HEK293 (cell line): Measurements from ENCODE around the gene POLR1G.

ENCODE experiments used
- CTCF ChIA-PET: fragments of 350-600 bp; formaldehyde crosslinking; extraction: SDS; loops from one replicate; lab custom pipeline; 2021; ENCODE audit warnings: antibody characterized with exemption; lab: Yijun Ruan, JAX
- POLR2A ChIA-PET: fragments of 300-600 bp; formaldehyde crosslinking; extraction: SDS; loops from one replicate; lab custom pipeline; 2020; ENCODE audit warnings: antibody characterized with exemption, inconsistent platforms; lab: Yijun Ruan, JAX
- H3K27ac ChIP-seq: fragments of 200-500 bp; sonication (Bioruptor generic); 2 replicates; pipeline ENCODE4 v1.5.1; 2014; ENCODE audit warnings: low read depth, low read length, control low read depth, inconsistent platforms; ENCODE audit errors: extremely low read depth
- H3K36me3 ChIP-seq, 2 experiments: fragments of 200-500 bp in 1 of 2; sonication (Bioruptor generic) in 1 of 2; 1 replicate in 1 of 2; 2 replicates in 1 of 2; pipeline ENCODE4 v1.5.1; 2014 to 2017; ENCODE audit warnings: inconsistent platforms in 2 of 2, low read length in 2 of 2; ENCODE audit not compliant: control insufficient read depth in 2 of 2, insufficient read depth in 1 of 2
- H3K4me1 ChIP-seq: fragments of 200-500 bp; sonication (Bioruptor generic); 2 replicates; pipeline ENCODE4 v1.5.1; 2014; ENCODE audit warnings: mild to moderate bottlenecking, low read length, inconsistent platforms; ENCODE audit not compliant: control insufficient read depth, insufficient read depth
- H3K4me3 ChIP-seq: 2 replicates; pipeline ENCODE4 v1.5.1; 2011; ENCODE audit warnings: low read depth, mild to moderate bottlenecking, control low read depth, low read length, moderate library complexity
- H3K9me3 ChIP-seq: fragments of 200-500 bp; sonication (Bioruptor generic); 2 replicates; pipeline ENCODE4 v1.5.1; 2014; ENCODE audit warnings: low read depth, low read length, inconsistent platforms; ENCODE audit not compliant: control insufficient read depth, insufficient read depth
- GLIS1 ChIP-seq: fragments of 450-650 bp; formaldehyde crosslinking; IDR thresholded peaks from 2 replicates; pipeline ENCODE4 v1.5.1; 2016; ENCODE audit warnings: missing biosample characterization, missing genetic modification characterization
- KLF1 ChIP-seq: fragments of 450-650 bp; formaldehyde crosslinking; IDR thresholded peaks from 2 replicates; pipeline ENCODE4 v1.5.1; 2016; ENCODE audit warnings: missing biosample characterization, missing genetic modification characterization
- KLF8 ChIP-seq: fragments of 450-650 bp; formaldehyde crosslinking; IDR thresholded peaks from 2 replicates; pipeline ENCODE4 v1.5.1; 2016; ENCODE audit warnings: missing biosample characterization, missing genetic modification characterization
- PBX3 ChIP-seq: sonication (generic); formaldehyde crosslinking; IDR thresholded peaks from 2 replicates; pipeline ENCODE4 v1.8.1; 2022; ENCODE audit warnings: mild to moderate bottlenecking, moderate library complexity, missing genetic modification reagents
- PRDM1 ChIP-seq: fragments of 450-650 bp; formaldehyde crosslinking; IDR thresholded peaks from 2 replicates; pipeline ENCODE4; 2016; ENCODE audit warnings: missing biosample characterization, missing genetic modification characterization
- PRDM6 ChIP-seq: fragments of 450-650 bp; formaldehyde crosslinking; IDR thresholded peaks from 2 replicates; pipeline ENCODE4 v1.5.1; 2017; ENCODE audit warnings: missing biosample characterization, missing genetic modification characterization
- SP2 ChIP-seq: fragments of 450-650 bp; formaldehyde crosslinking; IDR thresholded peaks from 2 replicates; pipeline ENCODE4 v1.5.1; 2016; ENCODE audit warnings: missing biosample characterization, missing genetic modification characterization
- SP3 ChIP-seq: fragments of 450-650 bp; formaldehyde crosslinking; IDR thresholded peaks from 2 replicates; pipeline ENCODE4 v1.5.1; 2016; ENCODE audit warnings: missing biosample characterization, missing genetic modification characterization
- TSHZ1 ChIP-seq: fragments of 450-650 bp; formaldehyde crosslinking; IDR thresholded peaks from 2 replicates; pipeline ENCODE4 v1.5.1; 2016; ENCODE audit warnings: missing biosample characterization, missing genetic modification characterization, borderline replicate concordance
- WT1 ChIP-seq: fragments of 450-650 bp; formaldehyde crosslinking; IDR thresholded peaks from 2 replicates; pipeline ENCODE4 v1.5.1; 2016; ENCODE audit warnings: missing biosample characterization, missing genetic modification characterization
- ZBTB21 ChIP-seq: fragments of 450-650 bp; formaldehyde crosslinking; IDR thresholded peaks from 2 replicates; pipeline ENCODE4 v1.5.1; 2017; ENCODE audit warnings: missing biosample characterization, missing genetic modification characterization
- ZBTB8A ChIP-seq: fragments of 450-650 bp; formaldehyde crosslinking; IDR thresholded peaks from 2 replicates; pipeline ENCODE4 v1.5.1; 2016; ENCODE audit warnings: missing biosample characterization, missing genetic modification characterization
- ZEB2 ChIP-seq: fragments of 450-650 bp; formaldehyde crosslinking; IDR thresholded peaks from 2 replicates; pipeline ENCODE4 v1.5.1; 2016; ENCODE audit warnings: missing biosample characterization, missing genetic modification characterization
- ZNF2 ChIP-seq: fragments of 450-650 bp; formaldehyde crosslinking; IDR thresholded peaks from 2 replicates; pipeline ENCODE4 v1.5.1; 2016; ENCODE audit warnings: missing biosample characterization, missing genetic modification characterization
- ZNF335 ChIP-seq: fragments of 450-650 bp; formaldehyde crosslinking; conservative IDR thresholded peaks from 2 replicates; pipeline ENCODE4 v1.5.1; 2016; ENCODE audit warnings: missing biosample characterization, missing genetic modification characterization
- ZNF580 ChIP-seq: fragments of 450-650 bp; formaldehyde crosslinking; IDR thresholded peaks from 2 replicates; pipeline ENCODE4 v1.5.1; 2016; ENCODE audit warnings: missing biosample characterization, missing genetic modification characterization
- ZNF585B ChIP-seq: fragments of 450-650 bp; formaldehyde crosslinking; IDR thresholded peaks from 2 replicates; pipeline ENCODE4 v1.5.1; 2016; ENCODE audit warnings: missing biosample characterization, missing genetic modification characterization
- ZNF692 ChIP-seq: fragments of 450-650 bp; formaldehyde crosslinking; IDR thresholded peaks from 2 replicates; pipeline ENCODE4 v1.5.1; 2016; ENCODE audit warnings: missing biosample characterization, missing genetic modification characterization
- ZNF701 ChIP-seq: fragments of 450-650 bp; formaldehyde crosslinking; IDR thresholded peaks from 2 replicates; pipeline ENCODE4 v1.5.1; 2016; ENCODE audit warnings: missing biosample characterization, missing genetic modification characterization
- ZNF843 ChIP-seq: fragments of 450-650 bp; formaldehyde crosslinking; IDR thresholded peaks from 2 replicates; pipeline ENCODE4 v1.5.1; 2016; ENCODE audit warnings: missing biosample characterization, missing genetic modification characterization
- ZSCAN4 ChIP-seq: fragments of 450-650 bp; formaldehyde crosslinking; IDR thresholded peaks from 2 replicates; pipeline ENCODE4 v1.5.1; 2017; ENCODE audit warnings: missing biosample characterization, missing genetic modification characterization

Gene POLR1G

GRCh38 chr19:45370410-45371204, 35.8 kb upstream of the POLR1G start, which contains the start of gene ERCC2 (continued):
- TF ChIP-seq PRDM6 (no peak), ZEB2 (0 out of 2 replicates have a peak, but pooled peaks have one; percentile 21), ZNF2 (0 out of 2 replicates have a peak, but pooled peaks have one; percentile 40), ZNF580 (tag by site-specific recombination) (peak; percentile 78), ZBTB8A (tag by site-specific recombination) (peak; percentile 16; the same call in 1 of the 2 replicates), ZBTB21 (tag by site-specific recombination) (0 out of 2 replicates have a peak, but pooled peaks have one; percentile 19), SP3 (peak; percentile 69), ZNF701 (tag by site-specific recombination) (no peak), ZNF335 (tag by site-specific recombination) (peak; percentile 95), PBX3 (peak; percentile 99), WT1 (tag by site-specific recombination) (no peak), ZNF585B (tag by site-specific recombination) (peak; percentile 91), SP2 (peak; percentile 93), KLF1 (tag by site-specific recombination) (peak; percentile 11; the same call in 1 of the 2 replicates), ZSCAN4 (tag by site-specific recombination) (0 out of 2 replicates have a peak, but pooled peaks have one; percentile 13), KLF8 (0 out of 2 replicates have a peak, but pooled peaks have one; percentile 34), ZNF692 (tag by site-specific recombination) (0 out of 2 replicates have a peak, but pooled peaks have one; percentile 29)

GRCh38 chr19:45376045-45376724, 30.3 kb upstream of the POLR1G start:
- Histone ChIP-seq H3K9me3 (no peaks in the 10 kb centered on the region), H3K27ac (no peak overlapping the region), H3K4me3 (no peak overlapping the region), H3K36me3 (no peaks in the 10 kb centered on the region; a peak in 1 of 3 replicates), H3K4me1 (0 out of 2 replicates have a peak, but pooled peaks cover 2% of the 10 kb centered on the region)
- POLR2A ChIA-PET, result interaction anchor here (0.7 to 1.2 kb wide), 5 partner anchors 24 to 198 kb away, joined by 3 to 4 read pairs (median 4); partner anchors contain the start of genes BLOC1S3 and TRAPPC6A
- TF ChIP-seq PRDM1 (tag by site-specific recombination), result peak; percentile 50; the same call in 1 of the 2 replicates
- TF ChIP-seq TSHZ1 (tag by site-specific recombination), result no peak
- 0 out of 2 replicates have a peak, but pooled peaks have one; percentile 3 for TF ChIP-seq GLIS1 (tag by site-specific recombination)
- no peak for TF ChIP-seq ZNF843 (tag by site-specific recombination)
- CTCF ChIA-PET, result interaction anchor here (0.6 to 1.2 kb wide), 4 partner anchors 24 to 1169 kb away, joined by 3 to 5 read pairs (median 3); partner anchors contain the start of gene SNRPD2
